GM23338 (cell line): ENCODE data around the gene HMGCS2. TPM values are rescaled to one million over a fixed set of nuclear protein-coding genes. Genes with fewer than 3 reads are reported as not detected.

Experiments
- ATAC-seq: fragments of 200-7000 bp; cut with Tn5 transposase; 3 replicates; pipeline ENCODE4 v1.9.1; 2020
- DNase-seq: peaks from one replicate; pipeline ENCODE4 v3.0.0-alpha.2; 2015; ENCODE audit warnings: low spot score
- H2AFZ ChIP-seq: fragments of 200-600 bp; sonication (generic); 2 replicates; pipeline ENCODE4 v1.8.0; 2016; ENCODE audit warnings: antibody characterized with exemption, mild to moderate bottlenecking, moderate library complexity
- H3F3A ChIP-seq: fragments of 200-600 bp; sonication (generic); replicated peaks from 2 replicates; pipeline ENCODE4 v1.8.0; 2017; ENCODE audit warnings: antibody characterized with exemption, mixed run types, low read depth
- H3K27ac ChIP-seq: fragments of 200-600 bp; sonication (generic); 2 replicates; pipeline ENCODE4 v1.6.1; 2016; ENCODE audit warnings: low read depth
- H3K27me3 ChIP-seq: fragments of 200-600 bp; sonication (generic); 2 replicates; pipeline ENCODE4 v1.8.0; 2016; ENCODE audit warnings: mild to moderate bottlenecking, mixed run types, moderate library complexity; ENCODE audit not compliant: insufficient read depth
- H3K36me3 ChIP-seq: fragments of 200-600 bp; sonication (generic); 2 replicates; pipeline ENCODE4 v1.8.0; 2016; ENCODE audit warnings: mild to moderate bottlenecking; ENCODE audit not compliant: insufficient read depth
- H3K4me1 ChIP-seq: fragments of 200-600 bp; sonication (generic); 2 replicates; pipeline ENCODE4 v1.8.0; 2016; ENCODE audit warnings: mild to moderate bottlenecking, moderate library complexity; ENCODE audit not compliant: insufficient read depth
- H3K4me2 ChIP-seq: fragments of 200-600 bp; sonication (generic); 2 replicates; pipeline ENCODE4 v1.7.1; 2017; ENCODE audit warnings: mixed run types
- H3K4me3 ChIP-seq: fragments of 200-600 bp; sonication (generic); 2 replicates; pipeline ENCODE4 v1.6.1; 2016; ENCODE audit warnings: mixed run types
- H3K79me2 ChIP-seq: fragments of 200-600 bp; sonication (generic); replicated peaks from 2 replicates; pipeline ENCODE4 v1.8.0; 2017; ENCODE audit warnings: mild to moderate bottlenecking; ENCODE audit not compliant: insufficient read depth
- H3K9me2 ChIP-seq: fragments of 200-600 bp; sonication (generic); 2 replicates; pipeline ENCODE4 v1.8.0; 2017; ENCODE audit not compliant: insufficient read depth
- H4K20me1 ChIP-seq: fragments of 200-600 bp; sonication (generic); replicated peaks from 2 replicates; pipeline ENCODE4 v1.8.0; 2017; ENCODE audit warnings: mild to moderate bottlenecking; ENCODE audit not compliant: insufficient read depth
- H3K27ac Mint-ChIP-seq: 2 replicates; pipeline ENCODE4 v1.8.0; 2020; ENCODE audit warnings: inconsistent platforms, mild to moderate bottlenecking, moderate library complexity, mixed read lengths
- H3K27me3 Mint-ChIP-seq: 3 replicates; pipeline ENCODE4 v1.8.0; 2022; ENCODE audit warnings: low read depth, mild to moderate bottlenecking, moderate library complexity, mixed read lengths, inconsistent platforms; ENCODE audit not compliant: insufficient read depth, poor library complexity
- H3K36me3 Mint-ChIP-seq: 3 replicates; pipeline ENCODE4 v1.8.0; 2021; ENCODE audit warnings: low read depth, mild to moderate bottlenecking, inconsistent platforms, moderate library complexity, mixed read lengths
- H3K4me1 Mint-ChIP-seq: 3 replicates; pipeline ENCODE4 v1.8.0; 2020; ENCODE audit warnings: mild to moderate bottlenecking, inconsistent platforms, mixed read lengths
- H3K4me3 Mint-ChIP-seq: 3 replicates; pipeline ENCODE4 v1.8.0; 2021; ENCODE audit warnings: moderate library complexity, mild to moderate bottlenecking, inconsistent platforms, mixed read lengths
- H3K9me3 Mint-ChIP-seq: 3 replicates; pipeline ENCODE4 v1.8.0; 2020; ENCODE audit warnings: moderate library complexity, mild to moderate bottlenecking, inconsistent platforms, mixed read lengths
- CREB1 ChIP-seq: fragments of 250-450 bp; sonication (Bioruptor Pico); IDR thresholded peaks from 2 replicates; pipeline ENCODE4 v1.5.0; 2020; ENCODE audit warnings: low read depth, mild to moderate bottlenecking, moderate library complexity
- EZH2 ChIP-seq: fragments of 200-600 bp; sonication (generic); IDR thresholded peaks from one replicate; pipeline ENCODE4 v1.8.0; 2017; ENCODE audit warnings: antibody characterized with exemption, mild to moderate bottlenecking, low read depth; ENCODE audit not compliant: unreplicated experiment
- EZH2phosphoT487 ChIP-seq: fragments of 200-600 bp; sonication (generic); IDR thresholded peaks from one replicate; pipeline ENCODE4 v1.8.1; 2018; ENCODE audit warnings: antibody characterized with exemption; ENCODE audit not compliant: unreplicated experiment
- JUNB ChIP-seq: IDR thresholded peaks from one replicate; pipeline ENCODE4 v1.6.1; 2016; ENCODE audit warnings: antibody characterized with exemption; ENCODE audit not compliant: unreplicated experiment
- NANOG ChIP-seq: IDR thresholded peaks from 2 replicates; pipeline ENCODE4 v1.6.1; 2016; ENCODE audit warnings: antibody characterized with exemption, borderline replicate concordance
- POLR2AphosphoS5 ChIP-seq: IDR thresholded peaks from 2 replicates; pipeline ENCODE4 v1.6.1; 2016; ENCODE audit warnings: antibody characterized with exemption, low read depth
- STAT1 ChIP-seq: IDR thresholded peaks from one replicate; pipeline ENCODE4 v1.6.1; 2016; ENCODE audit warnings: antibody characterized with exemption; ENCODE audit not compliant: unreplicated experiment
- ZNF114 ChIP-seq: fragments of 250-450 bp; sonication (Bioruptor Pico); IDR thresholded peaks from 2 replicates; pipeline ENCODE4 v1.5.0; 2020; ENCODE audit warnings: mild to moderate bottlenecking, moderate library complexity
- ZNF331 ChIP-seq: fragments of 250-450 bp; sonication (Bioruptor Pico); IDR thresholded peaks from 2 replicates; pipeline ENCODE4 v1.5.0; 2020; ENCODE audit warnings: low read depth, mild to moderate bottlenecking, moderate library complexity
- polyA plus RNA-seq: library from polyadenylated mRNA; unstranded; fragments of >200 nt; fragmentation: Nextera tagmentation; extraction: Ambion mirVana; gene quantifications from 2 replicates; pipeline ENCODE4 v1.2.1, GENCODE V29; 2016
- total RNA-seq: library from RNA; depleted of rRNA; stranded (reverse); fragments of >200 nt; shearing (Covaris generic); gene quantifications from 2 replicates; pipeline ENCODE4 v1.2.3, GENCODE V29; 2014
- TF ChIP-seq, protein P1 (sequence below): IDR thresholded peaks from 2 replicates; pipeline ENCODE4 v1.6.1; 2016; ENCODE audit warnings: antibody characterized with exemption
- TF ChIP-seq, protein P2 (sequence below): IDR thresholded peaks from one replicate; pipeline ENCODE4 v1.6.1; 2018; ENCODE audit warnings: antibody characterized with exemption; ENCODE audit not compliant: unreplicated experiment
- TF ChIP-seq, protein P3 (sequence below): fragments of 250-450 bp; sonication (Bioruptor Pico); IDR thresholded peaks from 2 replicates; pipeline ENCODE4 v1.5.0; 2020; ENCODE audit warnings: mild to moderate bottlenecking, moderate library complexity
- TF ChIP-seq, protein P4 (sequence below), 2 experiments: fragments of 200-600 bp in 1 of 2; sonication (generic) in 1 of 2; conservative IDR thresholded peaks; 2 replicates each; pipeline versions ENCODE4 v1.5.1 to v1.6.1; 2016 to 2017; ENCODE audit warnings: antibody characterized with exemption in 2 of 2, low read depth in 2 of 2, mild to moderate bottlenecking in 2 of 2, moderate library complexity in 1 of 2

HMGCS2 gene
- total and polyA plus RNA-seq, 2 experiments from 2014 or later = not detected

DNA sequence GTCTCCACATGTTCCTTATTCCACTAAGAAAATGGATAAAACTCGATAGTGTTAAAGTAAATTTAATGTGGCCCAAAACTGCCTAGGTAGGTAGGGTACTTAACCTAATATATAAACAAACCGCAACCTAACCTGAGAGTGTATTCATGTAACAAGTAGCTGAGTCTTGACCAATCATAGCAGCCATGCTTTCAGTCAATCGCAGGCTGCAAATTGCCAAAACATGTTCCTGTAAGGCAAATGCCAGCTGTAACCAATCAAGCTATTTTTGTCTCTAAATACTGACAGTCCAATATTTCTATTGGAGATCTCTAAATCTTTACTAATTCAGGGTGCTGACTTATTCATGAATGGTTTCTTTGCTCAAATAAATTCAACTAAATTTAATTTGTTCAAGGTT is 3.1 kb upstream of the HMGCS2 start:
- no peaks in the 10 kb centered on the region; the same call in 1 of the 2 replicates for H3K9me2 ChIP-seq
- Mint-ChIP-seq H3K27ac (no peak overlapping the region), H3K27me3 (peaks cover 3% of the 10 kb centered on the region)

More for the DNA sequence above, 3.1 kb upstream of the HMGCS2 start:
- no peaks in the 10 kb centered on the region for H4K20me1 ChIP-seq
- no peak for TF ChIP-seq NANOG
- no peak for TF ChIP-seq JUNB
- no peak for TF ChIP-seq CREB1 (CRISPR knock-in tag)
- TF ChIP-seq, protein P1, sequence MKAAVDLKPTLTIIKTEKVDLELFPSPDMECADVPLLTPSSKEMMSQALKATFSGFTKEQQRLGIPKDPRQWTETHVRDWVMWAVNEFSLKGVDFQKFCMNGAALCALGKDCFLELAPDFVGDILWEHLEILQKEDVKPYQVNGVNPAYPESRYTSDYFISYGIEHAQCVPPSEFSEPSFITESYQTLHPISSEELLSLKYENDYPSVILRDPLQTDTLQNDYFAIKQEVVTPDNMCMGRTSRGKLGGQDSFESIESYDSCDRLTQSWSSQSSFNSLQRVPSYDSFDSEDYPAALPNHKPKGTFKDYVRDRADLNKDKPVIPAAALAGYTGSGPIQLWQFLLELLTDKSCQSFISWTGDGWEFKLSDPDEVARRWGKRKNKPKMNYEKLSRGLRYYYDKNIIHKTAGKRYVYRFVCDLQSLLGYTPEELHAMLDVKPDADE = no peak
- no peak for TF ChIP-seq ZNF331
- TF ChIP-seq STAT1 = no peak
- TF ChIP-seq, protein P2, sequence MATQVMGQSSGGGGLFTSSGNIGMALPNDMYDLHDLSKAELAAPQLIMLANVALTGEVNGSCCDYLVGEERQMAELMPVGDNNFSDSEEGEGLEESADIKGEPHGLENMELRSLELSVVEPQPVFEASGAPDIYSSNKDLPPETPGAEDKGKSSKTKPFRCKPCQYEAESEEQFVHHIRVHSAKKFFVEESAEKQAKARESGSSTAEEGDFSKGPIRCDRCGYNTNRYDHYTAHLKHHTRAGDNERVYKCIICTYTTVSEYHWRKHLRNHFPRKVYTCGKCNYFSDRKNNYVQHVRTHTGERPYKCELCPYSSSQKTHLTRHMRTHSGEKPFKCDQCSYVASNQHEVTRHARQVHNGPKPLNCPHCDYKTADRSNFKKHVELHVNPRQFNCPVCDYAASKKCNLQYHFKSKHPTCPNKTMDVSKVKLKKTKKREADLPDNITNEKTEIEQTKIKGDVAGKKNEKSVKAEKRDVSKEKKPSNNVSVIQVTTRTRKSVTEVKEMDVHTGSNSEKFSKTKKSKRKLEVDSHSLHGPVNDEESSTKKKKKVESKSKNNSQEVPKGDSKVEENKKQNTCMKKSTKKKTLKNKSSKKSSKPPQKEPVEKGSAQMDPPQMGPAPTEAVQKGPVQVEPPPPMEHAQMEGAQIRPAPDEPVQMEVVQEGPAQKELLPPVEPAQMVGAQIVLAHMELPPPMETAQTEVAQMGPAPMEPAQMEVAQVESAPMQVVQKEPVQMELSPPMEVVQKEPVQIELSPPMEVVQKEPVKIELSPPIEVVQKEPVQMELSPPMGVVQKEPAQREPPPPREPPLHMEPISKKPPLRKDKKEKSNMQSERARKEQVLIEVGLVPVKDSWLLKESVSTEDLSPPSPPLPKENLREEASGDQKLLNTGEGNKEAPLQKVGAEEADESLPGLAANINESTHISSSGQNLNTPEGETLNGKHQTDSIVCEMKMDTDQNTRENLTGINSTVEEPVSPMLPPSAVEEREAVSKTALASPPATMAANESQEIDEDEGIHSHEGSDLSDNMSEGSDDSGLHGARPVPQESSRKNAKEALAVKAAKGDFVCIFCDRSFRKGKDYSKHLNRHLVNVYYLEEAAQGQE = no peak
- TF ChIP-seq POLR2AphosphoS5 = no peak
- TF ChIP-seq EZH2 = no peak
- TF ChIP-seq, protein P3, sequence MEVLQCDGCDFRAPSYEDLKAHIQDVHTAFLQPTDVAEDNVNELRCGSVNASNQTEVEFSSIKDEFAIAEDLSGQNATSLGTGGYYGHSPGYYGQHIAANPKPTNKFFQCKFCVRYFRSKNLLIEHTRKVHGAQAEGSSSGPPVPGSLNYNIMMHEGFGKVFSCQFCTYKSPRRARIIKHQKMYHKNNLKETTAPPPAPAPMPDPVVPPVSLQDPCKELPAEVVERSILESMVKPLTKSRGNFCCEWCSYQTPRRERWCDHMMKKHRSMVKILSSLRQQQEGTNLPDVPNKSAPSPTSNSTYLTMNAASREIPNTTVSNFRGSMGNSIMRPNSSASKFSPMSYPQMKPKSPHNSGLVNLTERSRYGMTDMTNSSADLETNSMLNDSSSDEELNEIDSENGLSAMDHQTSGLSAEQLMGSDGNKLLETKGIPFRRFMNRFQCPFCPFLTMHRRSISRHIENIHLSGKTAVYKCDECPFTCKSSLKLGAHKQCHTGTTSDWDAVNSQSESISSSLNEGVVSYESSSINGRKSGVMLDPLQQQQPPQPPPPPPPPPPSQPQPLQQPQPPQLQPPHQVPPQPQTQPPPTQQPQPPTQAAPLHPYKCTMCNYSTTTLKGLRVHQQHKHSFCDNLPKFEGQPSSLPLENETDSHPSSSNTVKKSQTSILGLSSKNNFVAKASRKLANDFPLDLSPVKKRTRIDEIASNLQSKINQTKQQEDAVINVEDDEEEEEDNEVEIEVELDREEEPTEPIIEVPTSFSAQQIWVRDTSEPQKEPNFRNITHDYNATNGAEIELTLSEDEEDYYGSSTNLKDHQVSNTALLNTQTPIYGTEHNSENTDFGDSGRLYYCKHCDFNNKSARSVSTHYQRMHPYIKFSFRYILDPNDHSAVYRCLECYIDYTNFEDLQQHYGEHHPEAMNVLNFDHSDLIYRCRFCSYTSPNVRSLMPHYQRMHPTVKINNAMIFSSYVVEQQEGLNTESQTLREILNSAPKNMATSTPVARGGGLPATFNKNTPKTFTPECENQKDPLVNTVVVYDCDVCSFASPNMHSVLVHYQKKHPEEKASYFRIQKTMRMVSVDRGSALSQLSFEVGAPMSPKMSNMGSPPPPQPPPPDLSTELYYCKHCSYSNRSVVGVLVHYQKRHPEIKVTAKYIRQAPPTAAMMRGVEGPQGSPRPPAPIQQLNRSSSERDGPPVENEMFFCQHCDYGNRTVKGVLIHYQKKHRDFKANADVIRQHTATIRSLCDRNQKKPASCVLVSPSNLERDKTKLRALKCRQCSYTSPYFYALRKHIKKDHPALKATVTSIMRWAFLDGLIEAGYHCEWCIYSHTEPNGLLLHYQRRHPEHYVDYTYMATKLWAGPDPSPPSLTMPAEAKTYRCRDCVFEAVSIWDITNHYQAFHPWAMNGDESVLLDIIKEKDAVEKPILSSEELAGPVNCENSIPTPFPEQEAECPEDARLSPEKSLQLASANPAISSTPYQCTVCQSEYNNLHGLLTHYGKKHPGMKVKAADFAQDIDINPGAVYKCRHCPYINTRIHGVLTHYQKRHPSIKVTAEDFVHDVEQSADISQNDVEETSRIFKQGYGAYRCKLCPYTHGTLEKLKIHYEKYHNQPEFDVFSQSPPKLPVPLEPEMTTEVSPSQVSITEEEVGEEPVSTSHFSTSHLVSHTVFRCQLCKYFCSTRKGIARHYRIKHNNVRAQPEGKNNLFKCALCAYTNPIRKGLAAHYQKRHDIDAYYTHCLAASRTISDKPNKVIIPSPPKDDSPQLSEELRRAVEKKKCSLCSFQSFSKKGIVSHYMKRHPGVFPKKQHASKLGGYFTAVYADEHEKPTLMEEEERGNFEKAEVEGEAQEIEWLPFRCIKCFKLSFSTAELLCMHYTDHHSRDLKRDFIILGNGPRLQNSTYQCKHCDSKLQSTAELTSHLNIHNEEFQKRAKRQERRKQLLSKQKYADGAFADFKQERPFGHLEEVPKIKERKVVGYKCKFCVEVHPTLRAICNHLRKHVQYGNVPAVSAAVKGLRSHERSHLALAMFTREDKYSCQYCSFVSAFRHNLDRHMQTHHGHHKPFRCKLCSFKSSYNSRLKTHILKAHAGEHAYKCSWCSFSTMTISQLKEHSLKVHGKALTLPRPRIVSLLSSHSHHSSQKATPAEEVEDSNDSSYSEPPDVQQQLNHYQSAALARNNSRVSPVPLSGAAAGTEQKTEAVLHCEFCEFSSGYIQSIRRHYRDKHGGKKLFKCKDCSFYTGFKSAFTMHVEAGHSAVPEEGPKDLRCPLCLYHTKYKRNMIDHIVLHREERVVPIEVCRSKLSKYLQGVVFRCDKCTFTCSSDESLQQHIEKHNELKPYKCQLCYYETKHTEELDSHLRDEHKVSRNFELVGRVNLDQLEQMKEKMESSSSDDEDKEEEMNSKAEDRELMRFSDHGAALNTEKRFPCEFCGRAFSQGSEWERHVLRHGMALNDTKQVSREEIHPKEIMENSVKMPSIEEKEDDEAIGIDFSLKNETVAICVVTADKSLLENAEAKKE (CRISPR knock-in tag) = no peak
- TF ChIP-seq ZNF114 (CRISPR knock-in tag) = no peak
- no peak for TF ChIP-seq EZH2phosphoT487
- TF ChIP-seq, protein P4, sequence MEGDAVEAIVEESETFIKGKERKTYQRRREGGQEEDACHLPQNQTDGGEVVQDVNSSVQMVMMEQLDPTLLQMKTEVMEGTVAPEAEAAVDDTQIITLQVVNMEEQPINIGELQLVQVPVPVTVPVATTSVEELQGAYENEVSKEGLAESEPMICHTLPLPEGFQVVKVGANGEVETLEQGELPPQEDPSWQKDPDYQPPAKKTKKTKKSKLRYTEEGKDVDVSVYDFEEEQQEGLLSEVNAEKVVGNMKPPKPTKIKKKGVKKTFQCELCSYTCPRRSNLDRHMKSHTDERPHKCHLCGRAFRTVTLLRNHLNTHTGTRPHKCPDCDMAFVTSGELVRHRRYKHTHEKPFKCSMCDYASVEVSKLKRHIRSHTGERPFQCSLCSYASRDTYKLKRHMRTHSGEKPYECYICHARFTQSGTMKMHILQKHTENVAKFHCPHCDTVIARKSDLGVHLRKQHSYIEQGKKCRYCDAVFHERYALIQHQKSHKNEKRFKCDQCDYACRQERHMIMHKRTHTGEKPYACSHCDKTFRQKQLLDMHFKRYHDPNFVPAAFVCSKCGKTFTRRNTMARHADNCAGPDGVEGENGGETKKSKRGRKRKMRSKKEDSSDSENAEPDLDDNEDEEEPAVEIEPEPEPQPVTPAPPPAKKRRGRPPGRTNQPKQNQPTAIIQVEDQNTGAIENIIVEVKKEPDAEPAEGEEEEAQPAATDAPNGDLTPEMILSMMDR (conservative IDR thresholded peaks at IDR 0.05; ENCODE audit: low read depth in 2 of 2) = no peak
- no peaks in the 10 kb centered on the region for H3F3A ChIP-seq
- no peak overlapping the region for H2AFZ ChIP-seq
- no peak overlapping the region for H3K4me3 Mint-ChIP-seq
- H3K4me1 Mint-ChIP-seq = peaks cover 13% of the 10 kb centered on the region
- no peaks in the 10 kb centered on the region for H3K36me3 ChIP-seq
- DNase-seq = no peak
- H3K4me3 ChIP-seq = no peak overlapping the region
- no peak overlapping the region for H3K4me2 ChIP-seq
- H3K79me2 ChIP-seq = no peaks in the 10 kb centered on the region
- H3K36me3 Mint-ChIP-seq = no peaks in the 10 kb centered on the region
- H3K4me1 ChIP-seq = peaks cover 13% of the 10 kb centered on the region; the same call in 1 of the 2 replicates
- no peak for ATAC-seq
- H3K27ac ChIP-seq = no peak overlapping the region
- no peaks in the 10 kb centered on the region for H3K9me3 Mint-ChIP-seq
- H3K27me3 ChIP-seq = no peaks in the 10 kb centered on the region
